LoVo (cell line): Measurements from ENCODE around the gene ARPC4.

Experiments used
- DNase-seq: peaks from one replicate; pipeline ENCODE4 v3.0.0-alpha.2; 2016; ENCODE audit warnings: low spot score

The ARPC4 gene

GRCh38 chr3:9793161-9793781, 389 bp downstream of the ARPC4 start:
- DNase-seq, result peak; percentile 34

GRCh38 chr3:9794400-9794799, 1.5 kb downstream of the ARPC4 start:
- no peak for DNase-seq

- DNase-seq, result no peak
These were observed 2.3 kb downstream of the ARPC4 start for GRCh38 chr3:9795207-9795606.

- DNase-seq, result no peak
These were observed 4.5 kb downstream of the ARPC4 start for GRCh38 chr3:9797196-9797945.

GRCh38 chr3:9800529-9800928, 7.6 kb downstream of the ARPC4 start:
- DNase-seq, result no peak

GRCh38 chr3:9803494-9803893, 10.6 kb downstream of the ARPC4 start:
- no peak for DNase-seq

- no peak for DNase-seq
These were observed 12.1 kb downstream of the ARPC4 start for GRCh38 chr3:9804996-9805395.

- no peak for DNase-seq
These were observed 13.3 kb downstream of the ARPC4 start for GRCh38 chr3:9806137-9806536.

- no peak for DNase-seq
These were observed 14.1 kb downstream of the ARPC4 start for GRCh38 chr3:9806688-9807589.

- DNase-seq, result no peak
These were observed 15.1 kb downstream of the ARPC4 start for GRCh38 chr3:9807981-9808344.

GRCh38 chr3:9808345-9809037, 15.6 kb downstream of the ARPC4 start:
- DNase-seq, result peak; percentile 55

GRCh38 chr3:9809239-9809614, 16.3 kb downstream of the ARPC4 start:
- no peak for DNase-seq

GRCh38 chr3:9809615-9810432, 16.9 kb downstream of the ARPC4 start, which contains the start of gene TTLL3:
TTLL3 (plus strand) TSS chr3:9810262; CDS start chr3:9810662, 400 bp downstream.
- peak; percentile 39 for DNase-seq

- no peak for DNase-seq
These were observed 17.5 kb downstream of the ARPC4 start for GRCh38 chr3:9810433-9810770.

- DNase-seq, result no peak
These were observed 18.0 kb downstream of the ARPC4 start for GRCh38 chr3:9810846-9811245.

GRCh38 chr3:9812870-9813483, 20.1 kb downstream of the ARPC4 start:
- DNase-seq, result no peak

- DNase-seq, result no peak
These were observed 23.1 kb downstream of the ARPC4 start for GRCh38 chr3:9815986-9816385.

GRCh38 chr3:9817436-9817835, 24.6 kb downstream of the ARPC4 start:
- no peak for DNase-seq

GRCh38 chr3:9818666-9819335, 25.9 kb downstream of the ARPC4 start:
- DNase-seq, result no peak

- no peak for DNase-seq
These were observed 27.7 kb downstream of the ARPC4 start for GRCh38 chr3:9820543-9820942.
